Neuronal stem cell (in vitro differentiated cells): ENCODE data around the gene THADA.
A peak's percentile ranks its signal among the peaks of the same experiment; 100 is the strongest.

ENCODE experiments used
- DNase-seq: peaks from one replicate; pipeline ENCODE4 v3.0.0-alpha.2; 2013; ENCODE audit warnings: low spot score
- H2AFZ ChIP-seq: one replicate; pipeline ENCODE4 v1.6.1; 2013; ENCODE audit warnings: mild to moderate bottlenecking, low read length, inconsistent platforms
- H2AK5ac ChIP-seq: 2 replicates; pipeline ENCODE4 v1.6.1; 2013; ENCODE audit warnings: low read depth, mild to moderate bottlenecking, inconsistent platforms, low read length, moderate library complexity, mixed read lengths
- H2BK120ac ChIP-seq: 2 replicates; pipeline ENCODE4 v1.6.1; 2013; ENCODE audit warnings: low read depth, mild to moderate bottlenecking, inconsistent platforms, low read length, moderate library complexity, mixed read lengths
- H2BK12ac ChIP-seq: one replicate; pipeline ENCODE4 v1.6.1; 2013; ENCODE audit warnings: low read length, inconsistent platforms
- H2BK15ac ChIP-seq: 2 replicates; pipeline ENCODE4 v1.6.1; 2013; ENCODE audit warnings: mild to moderate bottlenecking, low read length, inconsistent platforms, mixed read lengths
- H2BK5ac ChIP-seq: one replicate; pipeline ENCODE4 v1.6.1; 2013; ENCODE audit warnings: inconsistent platforms, mild to moderate bottlenecking, low read length, moderate library complexity
- H3K14ac ChIP-seq: one replicate; pipeline ENCODE4 v1.6.1; 2013; ENCODE audit warnings: low read length, inconsistent platforms
- H3K18ac ChIP-seq: 2 replicates; pipeline ENCODE4 v1.6.1; 2013; ENCODE audit warnings: low read length, inconsistent platforms
- H3K23ac ChIP-seq: 2 replicates; pipeline ENCODE4 v1.6.1; 2013; ENCODE audit warnings: low read depth, mild to moderate bottlenecking, mixed read lengths, low read length, inconsistent platforms; ENCODE audit not compliant: poor library complexity
- H3K27ac ChIP-seq: replicated peaks from 3 replicates; pipeline ENCODE4 v1.5.1; 2013; ENCODE audit warnings: low read length, inconsistent platforms
- H3K27me3 ChIP-seq, 3 experiments: 2 replicates each; pipeline ENCODE4 v1.6.1; 2013; ENCODE audit warnings: low read length in 3 of 3, mild to moderate bottlenecking in 2 of 3, inconsistent platforms in 1 of 3, low read depth in 1 of 3, mixed read lengths in 1 of 3, moderate library complexity in 1 of 3; ENCODE audit not compliant: control insufficient read depth in 3 of 3, insufficient read depth in 3 of 3
- H3K36me3 ChIP-seq, 2 donors: replicated peaks in 1 of 2; 2 replicates each; pipeline ENCODE4 v1.6.1; 2013; ENCODE audit warnings: low read length in 2 of 2; ENCODE audit not compliant: control insufficient read depth in 2 of 2, insufficient read depth in 2 of 2
- H3K4ac ChIP-seq: 2 replicates; pipeline ENCODE4 v1.6.1; 2013; ENCODE audit warnings: inconsistent platforms, mild to moderate bottlenecking, low read length, moderate library complexity
- H3K4me1 ChIP-seq, 2 donors: 1 replicate in 1 of 2; 2 replicates in 1 of 2; pipeline ENCODE4 v1.6.1; 2013; ENCODE audit warnings: low read length in 2 of 2, low read depth in 1 of 2; ENCODE audit not compliant: control insufficient read depth in 2 of 2, insufficient read depth in 1 of 2
- H3K4me2 ChIP-seq: one replicate; pipeline ENCODE4 v1.6.1; 2013; ENCODE audit warnings: mild to moderate bottlenecking, low read length, inconsistent platforms; ENCODE audit not compliant: insufficient read depth, poor library complexity, severe bottlenecking
- H3K4me3 ChIP-seq, 2 donors: 2 replicates each; pipeline ENCODE4 v1.5.1; 2013; ENCODE audit warnings: low read length in 2 of 2, mild to moderate bottlenecking in 2 of 2, inconsistent platforms in 1 of 2, moderate library complexity in 1 of 2
- H3K79me1 ChIP-seq: one replicate; pipeline ENCODE4 v1.6.1; 2013; ENCODE audit warnings: low read depth, mild to moderate bottlenecking, inconsistent platforms, low read length, moderate library complexity
- H3K9ac ChIP-seq: one replicate; pipeline ENCODE4 v1.6.1; 2013; ENCODE audit warnings: mild to moderate bottlenecking, low read depth, low read length, inconsistent platforms; ENCODE audit not compliant: poor library complexity
- H3K9me3 ChIP-seq, 2 donors: replicated peaks in 1 of 2; 2 replicates each; pipeline versions ENCODE3 to v1.6.1; 2013; ENCODE audit warnings: low read length in 2 of 2, mild to moderate bottlenecking in 2 of 2, inconsistent platforms in 1 of 2, low read depth in 1 of 2, mixed read lengths in 1 of 2, moderate library complexity in 1 of 2; ENCODE audit not compliant: control insufficient read depth in 2 of 2, insufficient read depth in 1 of 2
- H4K8ac ChIP-seq: one replicate; pipeline ENCODE4 v1.6.1; 2013; ENCODE audit warnings: low read depth, mild to moderate bottlenecking, inconsistent platforms, low read length, moderate library complexity
- H4K91ac ChIP-seq: one replicate; pipeline ENCODE4 v1.6.1; 2013; ENCODE audit warnings: low read length, low read depth, mild to moderate bottlenecking, inconsistent platforms; ENCODE audit not compliant: poor library complexity
- WGBS, 2 donors: extraction: QIAGEN DNeasy Blood & Tissue Kit; methylation state at CpG; one replicate each; pipeline ENCODE4 v1.1.7; 2013; ENCODE audit warnings: missing lambda C conversion rate in 2 of 2, mixed read lengths in 1 of 2; ENCODE audit not compliant: insufficient read length in 2 of 2, insufficient replicate concordance in 1 of 2; ENCODE audit errors: extremely low coverage in 2 of 2; 5-methylcytosine and 5-hydroxymethylcytosine counted together

THADA gene

DNA sequence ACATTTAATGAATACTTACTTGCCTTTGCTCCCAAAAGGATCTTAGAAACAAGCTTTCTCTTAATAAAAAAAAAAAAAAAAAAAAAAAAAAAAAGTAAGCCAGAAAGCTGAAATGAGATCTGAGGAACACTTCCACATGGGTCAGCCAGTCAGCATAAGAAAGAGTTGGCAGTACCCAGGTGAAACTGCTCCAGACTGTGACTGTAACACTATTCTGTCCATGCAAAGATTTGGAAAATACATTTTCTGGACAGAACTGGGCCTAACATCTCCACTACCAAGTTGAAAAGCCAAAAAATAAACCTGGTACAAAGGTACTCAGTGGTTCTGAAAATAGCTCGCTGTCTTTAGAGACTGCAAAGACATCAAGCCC is 135.7 kb downstream of the THADA start:
- H3K23ac ChIP-seq: no peak overlapping the region
- H3K4ac ChIP-seq: no peak overlapping the region
- H3K27me3 ChIP-seq: no peaks in the 10 kb centered on the region
- no peak overlapping the region for H3K9ac ChIP-seq
- no peak overlapping the region for H3K4me3 ChIP-seq
- no peak overlapping the region for H2BK120ac ChIP-seq
- no peak overlapping the region for H3K14ac ChIP-seq
- H3K27ac ChIP-seq: no peak overlapping the region
- no CpG with 5 or more reads among the region's 1 CpG for WGBS, 2 donors
- H2BK12ac ChIP-seq: no peak overlapping the region
- H3K4me2 ChIP-seq: no peak overlapping the region
- no peak overlapping the region for H3K18ac ChIP-seq
- H4K91ac ChIP-seq: no peak overlapping the region
- H2AK5ac ChIP-seq: no peak overlapping the region
- H2BK5ac ChIP-seq: no peak overlapping the region
- DNase-seq: no peak
- no peaks in the 10 kb centered on the region for H3K9me3 ChIP-seq
- no peak overlapping the region for H2BK15ac ChIP-seq
- H2AFZ ChIP-seq: no peak overlapping the region
- peaks cover 0 to 2% of the 10 kb centered on the region in 2 donors for H3K36me3 ChIP-seq
- H3K79me1 ChIP-seq: no peaks in the 10 kb centered on the region
- no peak overlapping the region for H4K8ac ChIP-seq
- peaks cover 3 to 20% of the 10 kb centered on the region in 2 donors for H3K4me1 ChIP-seq

DNA sequence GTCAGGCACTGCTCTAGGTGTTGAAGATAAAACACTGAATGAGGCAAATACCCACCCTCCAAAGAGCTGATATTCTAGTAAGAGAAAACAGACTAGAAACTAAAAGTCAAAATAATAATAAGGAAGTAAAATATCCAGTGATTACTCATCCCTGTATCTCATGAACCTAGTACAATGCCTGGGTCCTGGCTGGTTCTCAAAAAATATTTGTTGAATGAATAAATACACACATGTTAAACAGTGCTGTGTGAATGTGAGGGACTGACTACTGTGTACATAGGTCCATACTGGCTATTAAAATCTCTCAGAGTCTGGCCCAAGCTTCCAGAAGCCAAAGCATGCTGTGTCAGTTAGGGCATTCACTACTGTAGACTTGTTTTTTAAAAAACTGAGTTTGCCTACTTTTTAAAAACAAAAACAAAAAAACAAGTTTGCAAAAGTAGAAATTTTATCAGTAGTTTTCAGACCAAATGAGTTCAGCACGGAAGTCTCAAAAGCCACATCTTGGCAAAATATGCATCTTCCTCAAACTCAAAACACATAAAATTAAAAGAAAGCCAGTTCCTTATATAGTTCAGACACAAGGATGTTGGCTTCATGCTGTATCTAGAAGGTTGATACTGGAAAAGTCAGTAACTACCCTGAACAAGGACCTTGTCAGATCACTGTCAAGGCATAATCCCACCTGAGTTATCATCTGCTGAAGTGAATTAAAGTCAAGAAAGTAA is 136.2 kb downstream of the THADA start:
- H3K79me1 ChIP-seq: no peaks in the 10 kb centered on the region

DNA sequence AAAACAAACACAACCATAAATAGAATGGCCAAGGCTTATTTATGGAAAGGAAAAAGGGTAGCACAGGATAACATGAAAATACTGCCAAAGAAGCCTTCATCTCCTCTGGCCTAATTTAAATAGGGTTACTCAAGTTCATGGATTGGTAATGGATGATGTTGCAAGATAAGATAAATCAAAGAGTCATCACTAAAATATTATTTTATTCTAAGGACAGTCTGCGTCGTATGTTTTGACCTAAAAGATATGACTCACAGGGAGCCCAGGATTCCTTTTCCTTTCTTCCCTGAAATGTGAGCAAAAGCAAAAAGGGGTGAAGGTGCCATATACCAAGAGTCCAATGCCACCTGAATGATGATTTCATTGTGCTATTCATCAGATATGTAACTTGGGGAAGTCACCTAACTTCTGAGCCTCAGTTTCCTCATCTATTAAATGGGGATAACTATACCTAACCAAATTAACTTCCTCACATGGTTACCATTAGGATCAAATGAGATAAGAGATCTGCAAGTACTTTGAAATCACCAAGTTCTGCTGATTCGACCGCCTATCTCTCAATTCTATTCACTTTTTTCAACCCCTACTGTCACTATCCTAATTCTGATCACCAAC is 137.7 kb downstream of the THADA start:
- DNase-seq: no peak
- H3K4me3 ChIP-seq: no peak overlapping the region
- 100% methylated on average over 1 of the region's 4 CpGs; no CpG with 5 or more reads in 1 of the 2 donors for WGBS, 2 donors
- peaks cover 0 to 2% of the 10 kb centered on the region in 2 donors for H3K36me3 ChIP-seq
- no peak overlapping the region for H2BK15ac ChIP-seq
- no peak overlapping the region for H3K4me2 ChIP-seq
- peaks cover 3 to 23% of the 10 kb centered on the region in 2 donors for H3K4me1 ChIP-seq
- no peak overlapping the region for H4K91ac ChIP-seq
- H4K8ac ChIP-seq: no peak overlapping the region
- no peak overlapping the region for H3K4ac ChIP-seq
- no peak overlapping the region for H3K9ac ChIP-seq
- H2BK120ac ChIP-seq: no peak overlapping the region
- no peak overlapping the region for H2BK12ac ChIP-seq
- H3K27me3 ChIP-seq: no peaks in the 10 kb centered on the region
- no peak overlapping the region for H3K23ac ChIP-seq
- no peak overlapping the region for H3K14ac ChIP-seq
- no peak overlapping the region for H2BK5ac ChIP-seq
- no peak overlapping the region for H2AFZ ChIP-seq
- no peaks in the 10 kb centered on the region for H3K9me3 ChIP-seq
- H3K27ac ChIP-seq: no peak overlapping the region
- H3K79me1 ChIP-seq: no peaks in the 10 kb centered on the region
- H2AK5ac ChIP-seq: no peak overlapping the region
- no peak overlapping the region for H3K18ac ChIP-seq

More for the DNA sequence above, 136.2 kb downstream of the THADA start:
- Histone ChIP-seq H3K9me3 (no peaks in the 10 kb centered on the region), H2BK5ac (no peak overlapping the region), H2BK120ac (no peak overlapping the region), H3K4me2 (no peak overlapping the region), H4K91ac (no peak overlapping the region), H3K27ac (no peak overlapping the region), H2BK15ac (no peak overlapping the region), H2AK5ac (no peak overlapping the region), H4K8ac (no peak overlapping the region), H3K14ac (no peak overlapping the region), H3K18ac (no peak overlapping the region), H2AFZ (no peak overlapping the region), H3K4me3 (no peak overlapping the region), H3K36me3 (peaks cover 0 to 2% of the 10 kb centered on the region in 2 donors), H3K4me1 (peaks cover 3 to 23% of the 10 kb centered on the region in 2 donors), H3K9ac (no peak overlapping the region), H2BK12ac (no peak overlapping the region), H3K4ac (no peak overlapping the region), H3K23ac (no peak overlapping the region), H3K27me3 (no peaks in the 10 kb centered on the region)
- WGBS, 2 donors: no CpG with 5 or more reads among the region's 1 CpG
- no peak for DNase-seq

DNA sequence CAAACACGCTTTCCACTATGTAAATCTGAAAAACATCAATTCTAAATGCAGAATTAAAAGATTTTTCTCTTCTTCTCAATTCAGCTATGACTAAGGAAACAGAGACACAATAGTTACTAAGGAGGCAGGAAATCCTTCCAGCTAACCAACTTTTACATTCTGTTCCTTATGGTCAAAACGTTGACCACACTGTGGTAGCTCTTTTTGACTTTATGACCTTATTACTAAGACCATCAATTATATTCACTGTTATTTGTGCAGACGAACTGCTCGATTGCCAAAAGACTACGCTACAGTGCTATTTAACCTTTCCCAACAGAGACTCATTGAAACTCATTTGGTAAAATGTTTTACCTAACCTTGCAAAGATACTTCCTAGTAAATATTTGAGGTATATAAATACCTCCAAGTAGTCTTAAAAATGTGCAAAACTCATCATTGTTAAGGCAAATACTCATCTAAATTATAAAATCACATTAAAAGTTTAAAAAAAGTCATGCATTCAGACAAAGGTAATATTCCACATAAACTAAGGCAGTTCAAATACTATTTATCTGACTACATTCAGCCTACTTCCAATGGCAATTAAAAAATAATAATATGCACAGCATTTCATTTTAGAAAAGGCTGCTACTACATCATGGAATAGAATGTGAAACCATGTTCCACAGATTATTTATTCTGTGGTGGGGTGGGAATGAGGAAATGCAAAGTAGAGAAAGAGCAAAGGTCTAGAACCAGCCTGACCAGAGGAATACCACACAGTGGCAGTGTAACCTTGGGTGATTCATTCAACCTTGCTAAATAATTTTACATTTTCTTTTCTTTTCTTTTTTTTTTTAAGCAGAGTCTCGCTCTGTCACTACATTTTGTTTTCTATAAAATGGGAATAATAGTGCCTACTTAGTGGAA is 139.9 kb downstream of the THADA start:
- Histone ChIP-seq H2BK12ac (no peak overlapping the region), H3K4ac (no peak overlapping the region), H2BK15ac (no peak overlapping the region), H3K36me3 (peaks cover 0 to 2% of the 10 kb centered on the region in 2 donors), H3K27me3 (no peaks in the 10 kb centered on the region), H3K79me1 (no peaks in the 10 kb centered on the region), H3K4me1 (peaks cover 0 to 23% of the 10 kb centered on the region in 2 donors), H3K9me3 (no peaks in the 10 kb centered on the region), H3K4me3 (no peak overlapping the region), H3K9ac (no peak overlapping the region), H3K27ac (no peak overlapping the region), H3K18ac (no peak overlapping the region), H3K14ac (no peak overlapping the region), H2BK5ac (no peak overlapping the region), H4K91ac (no peak overlapping the region), H2BK120ac (no peak overlapping the region), H4K8ac (no peak overlapping the region), H2AFZ (peak overlapping the region; percentile 5), H2AK5ac (no peak overlapping the region), H3K4me2 (no peak overlapping the region), H3K23ac (no peak overlapping the region)
- no CpG with 5 or more reads among the region's 6 CpGs for WGBS, 2 donors
- DNase-seq: no peak
